T-helper 2 cell treated with Interferon-gamma antibody and Interleukin-4, amounts not matched to agents 5 μg/mL and 100 μg/mL, for 36 hours (primary cell): Measurements from ENCODE around the gene DHRS9.
"Not testable (repeated sequence)": the region's sequence is repeated elsewhere in the genome, so short reads cannot be mapped to it uniquely, and the experiment has no call there.

Source experiments
- DNase-seq: peaks from one replicate; pipeline ENCODE4 v3.0.0; 2021; ENCODE audit warnings: low spot score
- H3K27ac Mint-ChIP-seq: one replicate; pipeline ENCODE4 v1.8.0; 2021; ENCODE audit warnings: mild to moderate bottlenecking, mixed read lengths
- H3K27me3 Mint-ChIP-seq: one replicate; pipeline ENCODE4 v1.8.0; 2021; ENCODE audit warnings: low read depth, mixed read lengths
- H3K36me3 Mint-ChIP-seq: one replicate; pipeline ENCODE4 v1.8.0; 2021; ENCODE audit warnings: low read depth, mixed read lengths
- H3K4me1 Mint-ChIP-seq: one replicate; pipeline ENCODE4 v1.8.0; 2021; ENCODE audit warnings: low read depth, mixed read lengths
- H3K4me3 Mint-ChIP-seq: one replicate; pipeline ENCODE4 v1.8.0; 2022; ENCODE audit warnings: mild to moderate bottlenecking, moderate library complexity, mixed read lengths
- H3K9me3 Mint-ChIP-seq: one replicate; pipeline ENCODE4 v1.8.0; 2021; ENCODE audit warnings: mixed read lengths

Gene DHRS9

GRCh38 chr2:169114056-169114455 lies 44.7 kb downstream of the DHRS9 start:
- H3K27ac Mint-ChIP-seq: no peak overlapping the region
- H3K27me3 Mint-ChIP-seq: peaks cover 8% of the 10 kb centered on the region
- DNase-seq: no peak
- H3K9me3 Mint-ChIP-seq: no peaks in the 10 kb centered on the region
- no peaks in the 10 kb centered on the region for H3K36me3 Mint-ChIP-seq
- H3K4me3 Mint-ChIP-seq: no peak overlapping the region
- peaks cover 9% of the 10 kb centered on the region for H3K4me1 Mint-ChIP-seq

GRCh38 chr2:169116327-169116726 lies 47.0 kb downstream of the DHRS9 start:
- Mint-ChIP-seq H3K4me1 (peaks cover 4% of the 10 kb centered on the region), H3K27me3 (peaks cover 12% of the 10 kb centered on the region), H3K9me3 (no peaks in the 10 kb centered on the region), H3K4me3 (no peak overlapping the region), H3K36me3 (no peaks in the 10 kb centered on the region), H3K27ac (no peak overlapping the region)
- no peak for DNase-seq

GRCh38 chr2:169116993-169117392 lies 47.6 kb downstream of the DHRS9 start:
- DNase-seq: no peak
- Mint-ChIP-seq H3K36me3 (no peaks in the 10 kb centered on the region), H3K27ac (no peak overlapping the region), H3K9me3 (no peaks in the 10 kb centered on the region), H3K4me1 (peaks cover 4% of the 10 kb centered on the region), H3K4me3 (no peak overlapping the region), H3K27me3 (peaks cover 17% of the 10 kb centered on the region)

GRCh38 chr2:169118060-169118459 lies 48.7 kb downstream of the DHRS9 start:
- Mint-ChIP-seq H3K27ac (no peak overlapping the region), H3K4me3 (no peak overlapping the region), H3K4me1 (peaks cover 6% of the 10 kb centered on the region), H3K9me3 (no peaks in the 10 kb centered on the region), H3K36me3 (no peaks in the 10 kb centered on the region), H3K27me3 (peaks cover 24% of the 10 kb centered on the region)
- DNase-seq: no peak

- H3K4me3 Mint-ChIP-seq: no peak overlapping the region
- DNase-seq: no peak
- H3K27ac Mint-ChIP-seq: no peak overlapping the region
- no peaks in the 10 kb centered on the region for H3K9me3 Mint-ChIP-seq
- H3K27me3 Mint-ChIP-seq: peaks cover 34% of the 10 kb centered on the region
- H3K4me1 Mint-ChIP-seq: peaks cover 6% of the 10 kb centered on the region
- H3K36me3 Mint-ChIP-seq: no peaks in the 10 kb centered on the region
Measured at GRCh38 chr2:169119123-169119760, 49.9 kb downstream of the DHRS9 start.

GRCh38 chr2:169119851-169120250 lies 50.5 kb downstream of the DHRS9 start:
- Mint-ChIP-seq H3K36me3 (no peaks in the 10 kb centered on the region), H3K27ac (no peak overlapping the region), H3K27me3 (peaks cover 36% of the 10 kb centered on the region), H3K4me1 (peaks cover 6% of the 10 kb centered on the region), H3K9me3 (no peaks in the 10 kb centered on the region), H3K4me3 (no peak overlapping the region)
- DNase-seq: no peak

GRCh38 chr2:169129703-169130243 lies 60.4 kb downstream of the DHRS9 start:
- Mint-ChIP-seq H3K27me3 (peaks cover 13% of the 10 kb centered on the region), H3K9me3 (no peaks in the 10 kb centered on the region), H3K36me3 (no peaks in the 10 kb centered on the region), H3K4me3 (no peak overlapping the region), H3K27ac (no peak overlapping the region), H3K4me1 (no peaks in the 10 kb centered on the region)
- no peak for DNase-seq

GRCh38 chr2:169131587-169132512 lies 62.5 kb downstream of the DHRS9 start:
- H3K27me3 Mint-ChIP-seq: no peaks in the 10 kb centered on the region
- H3K4me1 Mint-ChIP-seq: no peaks in the 10 kb centered on the region
- H3K27ac Mint-ChIP-seq: no peak overlapping the region
- H3K9me3 Mint-ChIP-seq: no peaks in the 10 kb centered on the region
- H3K4me3 Mint-ChIP-seq: no peak overlapping the region
- DNase-seq: no peak
- no peaks in the 10 kb centered on the region for H3K36me3 Mint-ChIP-seq

GRCh38 chr2:169134272-169134671 lies 64.9 kb downstream of the DHRS9 start:
- DNase-seq, H3K4me1 Mint-ChIP-seq, H3K27ac Mint-ChIP-seq, H3K27me3 Mint-ChIP-seq, H3K9me3 Mint-ChIP-seq, H3K36me3 Mint-ChIP-seq, H3K4me3 Mint-ChIP-seq: not testable (repeated sequence)

- not testable (repeated sequence) for H3K36me3 Mint-ChIP-seq, H3K4me3 Mint-ChIP-seq, H3K27me3 Mint-ChIP-seq, H3K27ac Mint-ChIP-seq, H3K9me3 Mint-ChIP-seq, DNase-seq, H3K4me1 Mint-ChIP-seq
Measured at GRCh38 chr2:169136428-169136827, 67.1 kb downstream of the DHRS9 start.

- no peaks in the 10 kb centered on the region for H3K9me3 Mint-ChIP-seq
- no peak overlapping the region for H3K4me3 Mint-ChIP-seq
- no peaks in the 10 kb centered on the region for H3K4me1 Mint-ChIP-seq
- no peak for DNase-seq
- H3K27me3 Mint-ChIP-seq: no peaks in the 10 kb centered on the region
- H3K27ac Mint-ChIP-seq: no peak overlapping the region
- H3K36me3 Mint-ChIP-seq: no peaks in the 10 kb centered on the region
Measured at GRCh38 chr2:169136885-169137534, 67.6 kb downstream of the DHRS9 start.

- DNase-seq: no peak
- H3K4me3 Mint-ChIP-seq: no peak overlapping the region
- no peak overlapping the region for H3K27ac Mint-ChIP-seq
- no peaks in the 10 kb centered on the region for H3K9me3 Mint-ChIP-seq
- H3K36me3 Mint-ChIP-seq: no peaks in the 10 kb centered on the region
- H3K27me3 Mint-ChIP-seq: no peaks in the 10 kb centered on the region
- no peaks in the 10 kb centered on the region for H3K4me1 Mint-ChIP-seq
Measured at GRCh38 chr2:169137924-169138323, 68.6 kb downstream of the DHRS9 start.

- Mint-ChIP-seq H3K27me3 (no peaks in the 10 kb centered on the region), H3K4me3 (no peak overlapping the region), H3K4me1 (no peaks in the 10 kb centered on the region), H3K36me3 (no peaks in the 10 kb centered on the region), H3K9me3 (no peaks in the 10 kb centered on the region), H3K27ac (no peak overlapping the region)
- no peak for DNase-seq
Measured at GRCh38 chr2:169139145-169139544, 69.8 kb downstream of the DHRS9 start.
